ELR (cell line): Measurements from ENCODE around the gene RNF144B.
"Not testable (repeated sequence)": the region's sequence is repeated elsewhere in the genome, so short reads cannot be mapped to it uniquely, and the experiment has no call there.

Source experiments
- DNase-seq: peaks from one replicate; pipeline ENCODE4 v3.0.0-alpha.2; 2015; ENCODE audit warnings: low read depth

The RNF144B gene

DNA sequence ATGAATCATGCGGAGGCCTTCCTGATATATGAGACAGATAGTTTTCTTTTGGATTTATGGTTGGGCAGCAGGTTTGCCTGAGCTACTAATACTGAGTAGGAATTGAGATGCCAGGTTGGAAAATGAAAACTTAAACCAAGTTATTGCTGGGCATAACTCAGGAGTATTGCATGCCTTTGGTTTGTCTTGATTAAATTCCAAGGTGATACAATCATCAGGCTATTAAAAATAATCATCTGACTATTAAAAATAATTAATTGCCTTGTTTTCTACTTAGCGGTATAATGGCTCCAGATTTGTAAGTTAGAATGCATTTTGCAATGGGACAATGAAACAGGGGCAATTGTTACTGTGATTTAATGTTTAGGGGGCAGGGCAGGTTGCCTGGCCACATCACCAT, 15.5 kb upstream of the RNF144B start:
- no peak for DNase-seq

DNA sequence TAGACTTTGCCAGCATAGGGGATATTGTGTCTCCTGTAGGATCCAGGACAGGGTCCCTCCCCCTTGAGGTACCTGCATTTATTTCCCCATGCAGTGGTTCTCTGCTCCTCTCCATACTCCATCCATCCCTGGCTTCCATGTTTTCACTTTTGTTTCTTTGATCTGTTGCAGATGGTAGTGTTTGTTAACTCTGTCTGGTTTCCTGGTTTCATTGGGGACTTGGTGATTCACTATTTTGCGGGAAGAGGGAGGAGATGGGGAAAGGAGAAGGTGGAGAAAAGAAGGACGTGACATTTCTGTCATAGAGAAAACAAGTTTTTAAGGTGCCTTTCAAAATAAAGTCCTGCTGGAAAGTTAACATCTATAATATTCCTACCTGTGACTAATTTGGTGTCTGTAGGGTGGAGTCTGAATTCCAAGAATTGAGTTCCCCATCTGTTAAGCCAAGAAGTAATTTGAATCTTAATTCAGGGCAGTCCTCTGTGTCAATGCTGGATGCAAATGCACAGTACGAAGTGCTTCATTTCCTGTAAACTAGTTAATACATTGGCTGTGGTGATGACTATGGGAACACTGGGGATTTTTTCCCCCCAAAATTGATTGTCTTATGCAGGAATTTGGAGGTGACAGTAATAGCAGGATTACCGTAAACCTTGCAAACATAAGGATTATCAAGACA, 6.9 kb upstream of the RNF144B start:
- DNase-seq, result no peak

DNA sequence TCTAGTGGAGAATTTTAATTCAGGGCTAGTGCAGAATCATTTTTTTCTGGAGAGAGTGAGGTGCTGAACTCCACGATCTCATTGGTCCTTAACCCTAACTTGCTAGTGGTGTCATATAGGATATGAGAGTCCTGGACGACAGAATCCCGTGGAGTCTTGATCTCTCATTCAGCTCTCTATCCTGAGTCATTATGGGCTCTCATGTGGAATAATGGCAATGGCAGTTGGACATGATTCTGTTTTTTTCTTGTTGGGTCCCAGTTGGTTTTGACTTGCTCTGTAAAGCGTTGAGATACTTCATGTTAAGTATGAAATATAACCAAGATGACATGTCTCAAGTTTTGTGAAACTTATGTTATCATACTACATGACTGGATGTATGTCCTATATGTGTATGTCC, 6.3 kb upstream of the RNF144B start:
- no peak for DNase-seq

DNA sequence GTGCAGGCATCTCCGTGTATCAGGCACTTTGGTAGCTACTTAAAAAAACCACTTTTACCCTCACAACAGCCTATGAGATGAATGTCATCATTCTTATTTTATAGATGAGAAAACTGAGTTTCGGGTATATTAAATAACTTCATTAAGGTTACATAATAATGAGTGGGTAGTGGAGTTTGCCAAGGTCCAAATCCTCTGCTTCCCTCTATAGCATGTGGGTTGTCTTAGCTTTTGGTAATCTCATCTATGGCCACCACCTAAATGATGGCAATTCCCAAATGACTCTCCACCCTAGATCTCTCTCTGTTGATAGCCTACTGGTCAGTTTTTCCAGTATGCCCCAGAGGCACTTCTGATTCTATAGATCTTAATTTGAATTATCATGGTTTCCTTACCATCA, 3.7 kb upstream of the RNF144B start:
- DNase-seq, result no peak

DNA sequence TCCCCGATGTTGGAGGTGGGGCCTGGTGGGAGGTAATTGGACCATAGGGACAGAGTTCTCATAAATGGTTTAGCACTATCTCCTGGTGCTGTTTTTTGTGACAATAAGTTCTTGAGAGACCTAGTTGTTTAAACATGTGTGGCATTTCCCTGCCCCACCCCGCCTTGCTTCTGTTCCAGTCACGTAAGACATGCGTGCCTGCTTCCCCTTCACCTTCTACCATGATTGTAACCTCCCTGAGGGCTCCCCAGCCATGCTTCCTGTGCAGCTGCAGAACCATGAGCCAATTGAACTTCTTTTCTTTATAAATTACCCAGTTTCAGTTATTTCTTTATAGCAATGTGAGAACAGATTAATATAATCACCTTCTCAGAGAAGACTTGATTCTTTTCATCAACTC, 2.5 kb upstream of the RNF144B start:
- no peak for DNase-seq

DNA sequence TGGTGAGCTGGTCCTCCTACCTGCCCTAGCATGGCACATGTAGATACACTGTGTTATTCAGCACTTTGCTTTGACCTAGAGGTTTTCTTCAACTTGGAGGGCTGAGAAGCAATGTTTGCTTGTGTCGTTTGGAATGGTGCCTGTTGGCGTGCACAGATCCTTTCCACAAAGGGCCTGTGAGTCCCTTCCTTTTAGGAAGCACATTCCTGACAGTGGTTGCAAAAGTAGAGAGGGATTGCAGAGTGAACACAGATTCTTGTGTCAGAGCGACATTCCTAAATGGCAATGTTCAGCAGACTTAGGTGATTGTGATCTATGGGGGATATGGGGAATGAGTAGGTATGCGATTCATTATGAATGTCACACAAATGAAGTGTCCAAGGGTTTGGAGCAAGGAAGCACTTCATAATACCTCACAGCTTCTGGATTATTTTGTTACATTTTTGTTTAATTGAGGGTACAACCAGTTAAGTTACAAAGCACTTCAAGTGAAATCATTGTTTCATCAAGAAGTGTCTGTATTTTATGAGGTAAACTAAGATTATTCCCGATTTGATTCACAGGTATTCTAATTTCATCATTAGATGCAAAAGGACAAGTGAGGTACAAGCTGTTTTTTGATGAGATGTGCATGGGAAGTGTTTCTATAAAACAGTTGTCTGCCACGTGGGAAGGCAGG, 713 bp upstream of the RNF144B start:
- no peak for DNase-seq

DNA sequence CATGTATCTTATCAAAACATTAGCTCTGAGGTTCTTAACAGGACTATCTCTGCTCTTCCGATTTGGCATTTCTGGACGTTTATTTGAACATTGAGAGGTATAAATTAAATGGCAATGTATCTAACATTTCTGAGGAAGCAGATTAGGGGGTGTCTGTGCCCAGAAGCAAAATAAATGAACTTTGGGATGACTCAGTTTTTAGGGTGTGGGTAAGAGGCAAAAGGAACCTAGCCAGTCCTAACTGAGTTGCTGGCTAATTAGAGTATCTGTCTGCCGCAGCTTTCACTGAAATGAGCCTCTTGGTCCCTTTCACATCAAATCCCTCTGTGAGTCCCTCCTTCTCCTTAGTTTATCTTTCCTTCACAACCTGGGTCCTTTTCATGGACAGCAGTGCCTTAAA, 1.1 kb downstream of the RNF144B start:
- DNase-seq, result peak; percentile 43

DNA sequence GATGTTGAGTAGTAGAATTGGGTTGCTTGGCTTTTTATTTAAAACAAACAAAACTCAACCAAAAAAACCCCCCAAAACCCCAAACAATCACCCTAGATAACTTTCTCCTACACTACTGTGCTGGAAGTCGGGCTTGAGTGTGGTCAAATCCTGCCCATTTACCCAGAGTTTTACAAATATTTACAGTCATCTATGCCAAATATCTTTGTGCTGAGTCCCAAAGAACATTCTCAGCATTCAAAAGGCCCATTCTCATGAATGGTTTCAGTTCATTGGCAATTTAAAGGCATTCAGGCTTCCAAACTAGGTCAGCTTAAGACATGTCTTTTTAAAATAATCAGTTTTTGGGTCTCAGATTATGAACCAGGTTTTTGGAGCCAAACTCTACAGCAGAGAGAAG, 1.8 kb downstream of the RNF144B start:
- DNase-seq, result peak; percentile 89

DNA sequence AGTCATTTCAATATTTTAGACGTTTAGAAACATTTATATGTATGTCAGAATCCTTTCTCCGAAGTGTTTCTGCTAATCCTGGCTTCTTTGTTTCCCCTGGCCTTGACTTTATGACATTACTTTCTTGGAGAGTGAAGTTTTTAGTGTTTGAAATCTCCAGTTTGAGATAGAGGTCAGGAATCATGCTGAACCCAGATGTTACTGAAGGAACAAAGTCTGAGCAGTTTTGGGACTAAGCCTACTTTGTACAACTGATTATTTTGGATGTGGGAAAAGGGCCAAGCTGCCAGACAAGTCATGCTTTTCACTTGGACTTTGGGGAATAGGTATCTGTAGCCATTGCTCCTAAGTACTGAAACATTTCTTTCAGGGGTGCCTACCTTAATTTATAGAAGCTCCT, 2.3 kb downstream of the RNF144B start:
- peak; percentile 30 for DNase-seq

DNA sequence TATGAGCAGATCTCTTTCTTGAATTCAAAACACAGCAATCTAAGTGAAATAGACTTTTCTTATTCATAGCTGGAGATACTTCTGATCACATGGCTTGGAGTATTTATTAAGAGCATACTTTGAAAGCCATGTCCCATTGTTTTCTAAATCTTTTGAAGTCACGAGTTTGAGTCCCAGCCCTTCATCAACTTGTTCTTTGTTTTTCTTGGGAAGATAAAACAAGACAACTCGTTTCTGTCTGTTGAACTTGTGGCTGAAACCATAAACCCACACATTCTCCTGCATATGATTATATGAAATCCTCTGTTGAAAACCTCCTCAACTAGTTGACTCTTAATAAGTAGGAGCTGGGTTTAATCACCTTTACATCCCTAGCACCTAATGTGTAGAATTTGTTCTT, 3.3 kb downstream of the RNF144B start:
- DNase-seq, result no peak

DNA sequence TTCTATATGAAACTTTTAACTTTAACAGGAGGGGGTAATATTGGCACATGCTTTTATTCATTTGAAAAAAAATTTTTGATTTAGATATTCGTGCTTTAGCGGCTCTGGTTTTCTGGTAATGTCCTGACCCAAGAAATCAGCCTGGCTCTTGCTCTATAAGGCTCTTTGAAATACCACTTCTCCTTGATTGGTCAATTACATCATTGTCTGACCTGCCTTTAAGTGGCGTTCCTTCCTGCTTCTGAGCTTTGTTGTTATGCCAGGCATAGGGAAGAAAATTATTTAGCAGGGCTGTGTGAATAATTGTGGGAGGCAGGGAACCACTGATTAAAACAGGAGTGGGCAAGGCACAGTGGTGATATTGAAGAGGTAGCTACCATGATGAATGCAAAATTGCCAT, 3.9 kb downstream of the RNF144B start:
- no peak for DNase-seq

DNA sequence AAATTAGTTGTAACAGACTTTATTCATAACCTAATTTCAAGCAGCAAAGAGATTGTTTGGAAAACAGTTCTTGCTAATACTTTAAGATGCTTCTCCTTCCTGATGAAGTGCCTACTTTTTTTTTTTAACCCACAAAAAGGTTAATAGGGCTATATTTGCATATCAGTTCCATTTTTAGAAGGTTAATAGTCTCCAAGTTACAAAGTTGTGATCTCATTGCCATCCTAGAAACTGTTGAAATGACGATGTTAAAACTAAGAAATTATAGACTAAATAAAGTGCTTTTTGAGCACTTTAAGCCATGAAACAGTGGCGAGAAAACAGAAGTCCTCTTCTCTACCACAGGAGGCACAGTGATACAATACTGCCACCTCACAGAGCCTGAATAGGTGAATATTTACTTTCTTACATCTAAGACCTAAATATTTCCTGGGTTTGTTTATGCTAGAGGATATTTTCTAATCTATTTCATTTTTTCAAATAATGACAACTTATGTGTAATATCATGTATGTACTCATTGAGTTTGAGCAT, 5.3 kb downstream of the RNF144B start:
- DNase-seq, result no peak

DNA sequence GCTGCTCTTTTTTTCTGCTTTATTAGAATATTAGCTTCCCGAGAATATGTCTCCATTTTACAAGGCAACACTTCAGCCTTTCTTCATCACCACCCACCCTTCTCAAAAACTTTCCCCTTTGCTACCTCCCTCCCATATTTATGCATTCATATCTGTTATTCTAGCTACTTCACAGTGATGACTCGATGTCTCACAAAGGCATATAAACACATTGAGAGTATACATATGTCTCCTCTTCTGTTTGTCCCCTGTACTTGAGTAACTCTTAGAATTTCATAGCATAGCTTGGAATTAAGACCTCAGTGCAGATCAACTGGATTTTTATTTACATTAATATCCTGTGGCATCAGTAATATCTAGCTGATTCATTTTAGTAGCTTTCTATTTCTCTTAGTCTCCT, 6.5 kb downstream of the RNF144B start:
- DNase-seq, result no peak

DNA sequence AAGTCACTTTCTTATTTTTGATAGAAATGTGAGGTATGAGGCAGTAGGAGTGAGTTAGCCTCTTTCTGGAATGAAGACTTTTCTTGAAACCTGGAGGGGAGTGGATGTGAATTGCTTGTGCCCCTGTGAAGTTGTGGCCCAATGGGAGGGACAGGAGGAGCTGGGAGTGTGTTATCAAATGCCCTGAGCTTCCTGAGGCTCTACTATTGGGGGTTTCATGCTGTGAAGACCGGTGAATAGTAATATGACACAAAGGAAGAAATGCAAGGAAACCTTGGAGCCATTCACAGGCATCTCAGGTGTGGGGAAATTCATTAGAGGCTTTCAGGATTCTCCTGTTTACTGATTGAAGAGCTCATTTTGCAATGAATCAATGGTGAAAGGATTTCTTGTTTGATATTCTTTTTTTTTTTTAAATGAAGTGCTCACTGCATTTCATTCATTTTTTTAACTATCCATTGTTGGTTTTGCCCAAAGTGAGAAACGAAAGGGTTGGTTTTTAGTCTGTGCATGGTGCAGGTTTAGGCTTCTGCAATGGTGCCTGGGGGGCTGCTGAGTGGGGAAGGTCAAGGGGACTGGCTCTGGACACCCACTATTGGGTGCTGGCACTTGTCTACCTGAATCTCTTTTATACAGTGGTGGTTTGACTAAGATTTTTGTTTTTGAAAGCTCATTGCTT, 8.2 kb downstream of the RNF144B start:
- DNase-seq, result no peak

DNA sequence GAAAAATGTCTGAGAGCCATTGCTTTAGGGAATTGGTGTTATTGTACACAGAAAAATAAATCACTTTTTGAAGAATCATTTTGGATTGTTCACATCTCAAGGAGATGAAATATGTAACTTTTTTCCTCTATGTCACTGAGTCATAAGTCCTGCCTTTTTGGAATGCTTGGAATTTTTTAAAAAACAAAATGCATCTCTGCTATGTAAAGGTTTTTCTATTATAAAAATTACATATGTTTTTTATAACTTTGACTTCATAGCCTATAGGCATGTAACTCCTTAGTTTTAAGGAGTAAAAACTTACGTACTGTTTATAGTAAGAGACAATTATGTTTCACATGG, 8.7 kb downstream of the RNF144B start:
- peak; percentile 69 for DNase-seq

DNA sequence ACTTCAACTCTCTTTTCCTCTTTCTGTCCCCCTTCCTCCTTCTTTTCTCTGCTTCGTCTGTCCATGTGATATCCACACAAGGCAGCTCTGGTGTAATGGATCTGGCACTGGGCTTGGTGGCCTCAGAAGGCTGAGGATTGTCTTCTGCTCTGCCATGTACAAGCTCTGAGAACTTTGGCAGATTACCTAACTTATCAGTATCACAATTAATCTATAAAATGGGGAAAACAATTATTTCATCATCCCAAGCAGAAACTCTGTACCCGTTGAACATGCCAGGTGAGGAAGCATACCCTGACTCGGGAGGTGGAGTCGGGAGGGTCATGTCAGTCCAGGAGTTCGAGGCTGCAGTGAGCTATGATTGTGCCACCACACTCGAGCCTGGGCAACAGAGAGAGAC, 10.6 kb downstream of the RNF144B start:
- no peak for DNase-seq

DNA sequence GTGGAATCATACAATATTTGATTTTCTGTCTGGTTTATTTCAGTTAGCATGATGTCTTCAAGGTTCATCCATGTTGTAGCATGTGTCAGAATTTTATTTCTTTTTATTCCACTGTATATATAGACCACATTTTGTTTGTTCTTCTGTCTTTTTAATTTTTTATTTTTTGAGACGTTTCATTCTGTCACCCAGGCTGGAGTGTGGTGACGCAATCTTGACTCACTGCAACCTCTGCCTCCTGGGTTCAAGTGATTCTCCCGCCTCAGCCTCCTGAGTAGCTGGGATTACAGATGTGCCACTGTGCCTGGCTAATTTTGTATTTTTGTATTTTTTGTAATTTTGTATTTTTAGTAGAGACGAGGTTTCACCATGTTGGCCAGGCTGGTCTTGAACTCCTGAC, 11.1 kb downstream of the RNF144B start:
- peak; percentile 37 for DNase-seq

DNA sequence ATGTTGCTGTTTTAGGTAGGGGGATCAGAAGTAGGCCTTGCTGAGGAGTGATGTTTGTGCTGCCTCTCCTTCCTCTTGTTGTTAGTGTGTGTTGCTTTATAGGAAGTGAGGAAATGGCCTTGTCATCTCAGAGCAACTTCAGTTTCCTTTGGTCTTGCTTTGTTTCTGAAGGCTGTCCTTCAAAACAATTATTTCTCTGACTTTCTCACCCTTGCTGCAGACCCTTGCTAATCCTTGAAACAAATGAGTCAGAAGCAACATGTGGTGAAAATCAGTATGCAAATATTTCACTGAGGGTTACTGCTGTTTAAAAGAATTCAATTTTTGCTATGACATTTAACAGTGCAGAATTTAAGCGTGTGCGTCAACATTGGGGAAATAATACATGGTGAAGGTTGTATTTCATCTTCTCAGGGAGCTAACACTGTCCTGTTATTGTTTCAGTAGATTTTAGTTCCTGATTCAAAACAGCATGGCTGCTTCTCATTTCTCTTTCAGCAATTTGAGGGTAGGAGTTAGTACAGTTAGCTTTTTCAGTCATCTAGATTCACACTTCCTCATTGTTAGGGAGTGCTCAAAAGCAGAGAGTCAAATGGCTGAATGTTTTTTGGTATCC, 13.8 kb downstream of the RNF144B start:
- peak; percentile 71 for DNase-seq

DNA sequence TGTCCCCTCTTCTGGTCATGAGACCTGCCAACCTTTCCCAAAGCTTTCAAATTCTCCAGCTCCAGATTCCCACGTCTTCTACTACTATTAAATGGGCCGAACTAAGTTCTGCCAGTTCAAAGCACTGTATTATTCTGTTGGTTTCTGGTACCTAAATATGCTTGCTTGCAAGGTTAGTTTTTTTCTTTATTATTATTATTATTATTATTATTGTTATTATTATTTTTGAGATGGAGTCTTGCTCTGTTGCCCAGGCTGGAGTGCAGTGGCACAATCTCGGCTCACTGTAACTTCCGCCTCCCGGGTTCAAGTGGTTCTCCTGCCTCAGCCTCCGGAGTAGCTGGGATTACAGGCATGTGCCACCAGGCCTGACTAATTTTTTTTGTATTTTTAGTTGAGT, 17.8 kb downstream of the RNF144B start:
- not testable (repeated sequence) for DNase-seq

DNA sequence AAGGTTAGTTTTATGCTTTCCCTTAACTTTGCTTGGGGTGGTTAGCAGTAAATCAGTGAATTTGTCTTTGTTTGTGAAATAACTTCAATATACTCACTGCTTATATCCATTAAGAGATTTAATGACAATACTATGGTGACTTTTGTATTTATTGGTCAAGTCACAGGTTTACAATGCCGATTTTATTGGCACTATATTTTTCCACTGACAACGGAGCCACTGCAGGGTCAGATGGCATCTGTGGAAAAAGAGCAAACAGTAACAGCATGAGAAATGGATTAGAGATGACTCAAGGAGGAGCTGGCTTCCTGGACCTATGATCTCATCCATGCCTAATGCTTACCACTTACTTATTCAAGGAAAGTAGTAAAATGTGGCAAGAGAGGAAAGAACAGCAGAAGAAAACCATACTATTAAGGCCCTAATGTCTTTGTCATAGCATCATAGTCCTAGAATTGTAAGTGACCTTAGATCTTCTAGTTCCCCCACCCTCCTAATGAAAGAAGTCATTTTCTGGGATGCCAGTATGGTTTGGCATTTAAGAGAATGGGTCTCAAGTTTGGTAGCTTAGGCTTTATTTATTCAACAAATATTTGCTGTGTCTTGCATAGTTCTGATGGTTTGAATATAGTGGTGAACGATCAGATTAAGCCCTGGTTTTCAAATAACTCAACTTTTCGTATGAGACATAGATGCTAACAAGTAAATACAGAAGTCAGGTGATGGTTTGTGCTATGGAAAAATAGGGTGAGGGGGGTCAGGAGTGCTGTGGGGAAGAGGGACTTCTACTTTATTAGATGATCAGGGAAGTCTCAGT, 18.5 kb downstream of the RNF144B start:
- DNase-seq, result peak; percentile 97

DNA sequence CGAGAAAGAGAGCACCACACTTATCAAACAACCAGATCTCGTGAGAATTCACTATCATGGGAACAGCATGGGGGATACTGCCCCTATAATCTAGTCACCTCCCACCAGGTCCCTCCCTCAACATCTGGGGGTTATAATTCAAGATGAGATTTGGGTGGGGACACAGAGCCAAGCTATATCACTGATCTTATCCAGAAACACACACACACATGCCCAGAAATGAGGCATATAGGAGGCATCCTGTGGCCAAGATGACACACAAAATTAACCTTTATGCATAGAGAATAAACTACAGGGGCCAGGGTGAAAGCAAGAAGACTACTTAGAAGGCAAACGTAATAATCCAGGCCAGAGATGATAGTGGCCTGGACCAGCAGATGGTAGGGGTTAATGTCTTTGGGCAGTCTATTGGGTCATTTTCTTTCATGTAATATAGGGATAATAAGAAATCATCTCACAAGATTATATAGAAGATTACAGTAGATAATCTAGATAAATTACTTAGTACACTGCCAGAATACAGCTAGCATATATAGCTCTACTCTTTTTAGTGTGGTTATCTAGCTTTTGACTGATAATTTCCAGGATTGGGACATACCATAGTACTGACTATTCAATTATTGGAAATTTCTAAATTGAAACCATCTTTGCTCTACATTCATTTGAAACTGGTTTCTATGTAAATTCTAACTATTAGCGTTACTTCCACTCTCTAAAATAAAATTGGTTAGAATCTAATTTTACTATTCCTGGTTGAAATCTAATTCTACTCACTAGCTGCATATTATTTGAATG, 20.0 kb downstream of the RNF144B start:
- DNase-seq, result peak; percentile 80
